PFSK-1 (cell line): Measurements from ENCODE around the gene TMEM205.

Experiments
- FOXP2 ChIP-seq: optimal IDR thresholded peaks from 2 replicates; pipeline ENCODE3; 2011; ENCODE audit warnings: borderline replicate concordance, control low read depth, inconsistent platforms; ENCODE audit not compliant: insufficient read depth; ENCODE audit errors: extremely low read length, extremely low read depth
- POLR2AphosphoS5 ChIP-seq: IDR thresholded peaks from 2 replicates; pipeline ENCODE4 v1.6.1; 2012; ENCODE audit warnings: low read depth, mild to moderate bottlenecking, control low read depth, low read length, moderate library complexity
- REST ChIP-seq, 2 experiments: IDR thresholded peaks; 2 replicates each; pipeline versions ENCODE4 v1.6.1 to v1.8.0; 2011 to 2012; ENCODE audit warnings: low read depth in 2 of 2, low read length in 2 of 2, control low read depth in 1 of 2, inconsistent platforms in 1 of 2, mild to moderate bottlenecking in 1 of 2, moderate library complexity in 1 of 2; ENCODE audit not compliant: insufficient read depth in 1 of 2
- SIN3A ChIP-seq: IDR thresholded peaks from 2 replicates; pipeline ENCODE4 v1.6.1; 2012; ENCODE audit warnings: mild to moderate bottlenecking, low read length, moderate library complexity, borderline replicate concordance; ENCODE audit not compliant: insufficient read depth
- TAF1 ChIP-seq: IDR thresholded peaks from 2 replicates; pipeline ENCODE4 v1.6.1; 2012; ENCODE audit warnings: low read length, control low read depth, borderline replicate concordance; ENCODE audit not compliant: insufficient read depth

Gene TMEM205

DNA sequence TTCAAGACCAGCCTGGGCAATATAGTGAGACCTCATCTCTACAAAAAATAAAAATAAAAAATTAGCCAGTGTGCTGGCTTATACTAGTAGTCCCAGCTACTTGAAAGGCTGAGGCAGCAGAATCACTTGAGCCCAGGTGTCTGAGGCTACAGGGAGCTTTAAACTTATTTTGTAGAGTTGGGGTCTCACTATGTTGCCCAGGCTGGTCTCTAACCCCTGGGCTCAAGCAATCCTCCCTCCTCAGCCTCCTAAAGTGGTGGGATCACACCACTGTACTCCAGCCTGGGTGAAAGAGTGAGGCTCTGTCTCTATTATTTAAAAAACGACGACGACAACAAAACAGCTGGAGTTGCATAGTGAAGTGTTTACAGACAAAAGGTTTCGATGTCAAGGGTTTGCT lies 14.6 kb downstream of the TMEM205 start:
- TF ChIP-seq TAF1 (no peak), SIN3A (no peak), REST (IDR thresholded peaks at IDR 0.05; ENCODE audit: insufficient read depth in 1 of 2, low read depth in 2 of 2, low read length in 2 of 2) (no peak), POLR2AphosphoS5 (no peak), FOXP2 (no peak)

DNA sequence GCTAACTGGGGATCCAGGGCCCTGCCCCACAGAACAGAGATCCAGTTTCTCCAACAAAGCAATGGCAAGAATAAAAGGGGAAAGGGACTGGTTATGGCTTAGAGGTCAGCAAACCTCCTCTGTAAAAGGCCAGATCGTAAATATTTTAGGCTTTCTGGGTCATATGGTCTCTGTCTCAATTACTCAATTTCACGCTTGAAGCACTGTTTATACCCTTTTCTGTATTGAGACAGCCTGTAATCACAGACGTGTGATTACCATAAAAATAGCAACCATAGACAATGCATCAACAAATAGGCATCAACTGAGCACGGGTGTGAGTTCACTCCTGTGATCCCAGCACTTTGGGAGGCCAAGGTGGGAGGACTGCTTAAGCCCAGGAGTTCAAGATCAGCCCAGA lies 15.9 kb downstream of the TMEM205 start:
- no peak for TF ChIP-seq REST (IDR thresholded peaks at IDR 0.05; ENCODE audit: insufficient read depth in 1 of 2, low read depth in 2 of 2, low read length in 2 of 2)

DNA sequence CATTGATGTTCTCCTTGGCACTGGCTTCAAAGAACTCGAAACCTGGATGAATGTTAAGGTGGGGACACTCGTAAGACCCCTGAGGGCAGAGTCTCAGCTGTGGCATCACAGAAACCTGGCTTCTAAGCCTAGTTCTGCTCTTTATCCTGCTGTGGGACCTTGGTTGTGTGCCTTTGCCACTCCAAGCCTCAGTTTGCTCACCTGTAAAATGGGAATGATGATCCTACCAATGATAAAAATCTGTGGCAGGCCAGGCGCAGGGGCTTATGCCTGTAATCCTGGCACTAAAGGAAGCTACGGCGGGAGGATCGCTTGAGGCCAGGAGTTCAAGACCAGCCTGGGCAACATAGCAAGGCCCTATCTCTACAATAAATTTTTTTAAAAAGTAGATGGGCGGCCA lies 20.5 kb downstream of the TMEM205 start:
- TF ChIP-seq TAF1 (no peak), FOXP2 (no peak), POLR2AphosphoS5 (no peak), SIN3A (no peak), REST (IDR thresholded peaks at IDR 0.05; ENCODE audit: insufficient read depth in 1 of 2, low read depth in 2 of 2, low read length in 2 of 2) (no peak)

- TF ChIP-seq FOXP2 (no peak), POLR2AphosphoS5 (no peak), REST (IDR thresholded peaks at IDR 0.05; ENCODE audit: insufficient read depth in 1 of 2, low read depth in 2 of 2, low read length in 2 of 2) (no peak), SIN3A (no peak), TAF1 (no peak)
These were observed 21.2 kb downstream of the TMEM205 start for GRCh38 chr19:11324748-11325389.

GRCh38 chr19:11324079-11324661 lies 21.9 kb downstream of the TMEM205 start:
- peak; percentile 43; the same call in 1 of the 2 replicates for TF ChIP-seq POLR2AphosphoS5
- peak; percentile 85 for TF ChIP-seq FOXP2
- peak; percentile 44; the same call in 1 of the 2 replicates for TF ChIP-seq TAF1
- 0 out of 2 replicates have a peak, but pooled peaks have one; percentile 70 for TF ChIP-seq SIN3A
- TF ChIP-seq REST (IDR thresholded peaks at IDR 0.05; ENCODE audit: insufficient read depth in 1 of 2, low read depth in 2 of 2, low read length in 2 of 2) = peak in 1 of 2 experiments; percentile 71; a peak in 2 of 4 replicates
